ENCODE measurements around the gene SOS1.

DNA sequence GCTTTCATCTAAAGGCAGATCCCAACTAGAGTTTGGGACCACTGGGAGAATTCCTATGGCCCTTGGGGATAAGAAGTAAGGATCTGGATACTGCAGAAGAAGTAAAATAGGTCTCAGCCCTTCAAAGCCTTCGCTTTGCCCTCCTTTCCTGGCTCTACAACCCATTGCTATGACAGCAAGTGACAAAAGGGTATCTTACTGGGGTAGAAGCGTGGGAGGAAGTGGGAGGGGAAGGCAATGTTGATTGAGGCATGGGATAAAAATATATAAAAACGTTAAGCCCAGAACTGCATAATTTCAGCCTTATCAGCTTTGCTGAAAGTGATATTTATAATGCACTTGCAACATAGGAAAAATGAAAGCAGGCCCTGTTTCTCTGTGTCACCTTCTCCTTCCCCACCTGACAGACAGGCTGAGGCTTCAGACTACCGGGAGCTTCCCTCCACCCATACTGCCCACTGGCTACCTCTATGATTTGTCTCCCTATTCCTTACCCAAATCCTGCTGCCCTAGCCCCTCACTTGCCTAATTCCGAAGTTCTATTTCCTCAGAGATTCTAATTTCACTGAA is 14.9 kb upstream of the SOS1 start:
- TF ChIP-seq, protein P1, sequence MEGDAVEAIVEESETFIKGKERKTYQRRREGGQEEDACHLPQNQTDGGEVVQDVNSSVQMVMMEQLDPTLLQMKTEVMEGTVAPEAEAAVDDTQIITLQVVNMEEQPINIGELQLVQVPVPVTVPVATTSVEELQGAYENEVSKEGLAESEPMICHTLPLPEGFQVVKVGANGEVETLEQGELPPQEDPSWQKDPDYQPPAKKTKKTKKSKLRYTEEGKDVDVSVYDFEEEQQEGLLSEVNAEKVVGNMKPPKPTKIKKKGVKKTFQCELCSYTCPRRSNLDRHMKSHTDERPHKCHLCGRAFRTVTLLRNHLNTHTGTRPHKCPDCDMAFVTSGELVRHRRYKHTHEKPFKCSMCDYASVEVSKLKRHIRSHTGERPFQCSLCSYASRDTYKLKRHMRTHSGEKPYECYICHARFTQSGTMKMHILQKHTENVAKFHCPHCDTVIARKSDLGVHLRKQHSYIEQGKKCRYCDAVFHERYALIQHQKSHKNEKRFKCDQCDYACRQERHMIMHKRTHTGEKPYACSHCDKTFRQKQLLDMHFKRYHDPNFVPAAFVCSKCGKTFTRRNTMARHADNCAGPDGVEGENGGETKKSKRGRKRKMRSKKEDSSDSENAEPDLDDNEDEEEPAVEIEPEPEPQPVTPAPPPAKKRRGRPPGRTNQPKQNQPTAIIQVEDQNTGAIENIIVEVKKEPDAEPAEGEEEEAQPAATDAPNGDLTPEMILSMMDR (IDR thresholded peaks at IDR 0.05): no peak
- no peak for TF ChIP-seq POLR2A (IDR thresholded peaks at IDR 0.05)
